Stomach (tissue), 9 donors: ENCODE measurements around the gene RAB32. TPM values are rescaled to one million over a fixed set of nuclear protein-coding genes. Genes with fewer than 3 reads are reported as not detected.

Source experiments
- DNase-seq, 2 donors: peaks; one replicate each; pipeline versions ENCODE4 v3.0.0 to v3.0.0-alpha.2; 2013 to 2019
- H3K27ac ChIP-seq, 5 donors: fragments of 200-600 bp in 4 of 5; sonication (generic) in 4 of 5; one replicate each; pipeline ENCODE4 v1.5.1; 2013 to 2019; ENCODE audit warnings: mild to moderate bottlenecking in 1 of 5, moderate library complexity in 1 of 5
- H3K27me3 ChIP-seq, 3 donors: fragments of 200-600 bp; sonication (generic); one replicate each; pipeline ENCODE4 v1.5.1; 2017 to 2019; ENCODE audit warnings: mixed run types in 1 of 3
- H3K36me3 ChIP-seq, 4 donors: fragments of 200-600 bp; sonication (generic); 1 replicate in 3 of 4; 2 replicates in 1 of 4; pipeline ENCODE4 v1.5.1; 2016 to 2019
- H3K4me1 ChIP-seq, 4 donors: fragments of 200-600 bp; sonication (generic); one replicate each; pipeline ENCODE4 v1.5.1; 2016 to 2019
- H3K4me3 ChIP-seq, 4 donors: fragments of 200-600 bp; sonication (generic) in 3 of 4; one replicate each; pipeline ENCODE4 v1.5.1; 2016 to 2019; ENCODE audit warnings: mild to moderate bottlenecking in 1 of 4
- H3K9me3 ChIP-seq, 4 donors: fragments of 200-600 bp; sonication (generic); one replicate each; pipeline ENCODE4 v1.5.1; 2016 to 2019
- CTCF ChIP-seq, 7 experiments: fragments of 450-650 bp in 4 of 7; fragments of 200-600 bp in 3 of 7; sonication (generic) in 3 of 7; IDR thresholded peaks; one replicate each; pipeline ENCODE4 v1.5.1; 2016 to 2019; ENCODE audit warnings: antibody characterized with exemption in 7 of 7, control low read depth in 2 of 7, mild to moderate bottlenecking in 1 of 7
- EP300 ChIP-seq: sonication (generic); formaldehyde crosslinking; IDR thresholded peaks from one replicate; pipeline ENCODE4 v1.6.1; 2017; ENCODE audit warnings: antibody characterized with exemption
- POLR2A ChIP-seq, 4 donors: fragments of 450-650 bp; IDR thresholded peaks; one replicate each; pipeline ENCODE4 v1.6.1; 2016; ENCODE audit warnings: antibody characterized with exemption in 4 of 4, control low read depth in 2 of 4, mild to moderate bottlenecking in 1 of 4, moderate library complexity in 1 of 4
- POLR2AphosphoS5 ChIP-seq, 3 donors: sonication (generic); formaldehyde crosslinking; IDR thresholded peaks; one replicate each; pipeline ENCODE4 v1.6.1; 2016; ENCODE audit warnings: antibody characterized with exemption in 3 of 3
- WGBS, 5 donors: extraction: QIAGEN DNeasy Blood & Tissue Kit in 3 of 5; methylation state at CpG; one replicate each; pipeline versions ENCODE4 v1.1.5 to v1.1.7; 2013 to 2018; 5-methylcytosine and 5-hydroxymethylcytosine counted together
- intact Hi-C: fragments of 100-400 bp; cut with DNase I; formaldehyde crosslinking; loops from one replicate; pipeline ENCODE4 v1.15.1; 2023; ENCODE audit warnings: low total_unique reads
- polyA plus RNA-seq, 3 donors: library from polyadenylated mRNA; stranded (reverse); fragments of 200-250 nt; gene quantifications; one replicate each; pipeline ENCODE4 v1.2.3, GENCODE V29; 2013
- total RNA-seq, 5 donors: library from RNA; depleted of rRNA; stranded (reverse); fragments of >200 nt; gene quantifications; one replicate each; pipeline versions ENCODE4 v1.1.0 to v1.2.3, GENCODE V29; 2014 to 2016
- donor health status: healthy with polysubstance abuse.
- donor health status: Bipolar disorder and iron deficiency.
- donor health status: healthy.

Gene RAB32
- total and polyA plus RNA-seq, 8 donors: 3.5 to 46.6 (median 12.1) TPM

- H3K9me3 ChIP-seq: no peaks in the 10 kb centered on the region
- H3K36me3 ChIP-seq: no peaks in the 10 kb centered on the region
- no peak overlapping the region for H3K4me3 ChIP-seq
- no peak for DNase-seq
- intact Hi-C loops: no loop called here
- H3K4me1 ChIP-seq: no peaks in the 10 kb centered on the region
- H3K27ac ChIP-seq: no peak overlapping the region
- no peaks in the 10 kb centered on the region for H3K27me3 ChIP-seq
- TF ChIP-seq POLR2A (IDR thresholded peaks at IDR 0.05) (no peak), EP300 (no peak), POLR2AphosphoS5 (IDR thresholded peaks at IDR 0.05) (no peak), CTCF (IDR thresholded peaks at IDR 0.05) (no peak)
Observed at GRCh38 chr6:146592451-146592850, 48.8 kb downstream of the RAB32 start.

GRCh38 chr6:146593986-146594385, 50.4 kb downstream of the RAB32 start:
- Histone ChIP-seq H3K27ac (no peak overlapping the region), H3K36me3 (no peaks in the 10 kb centered on the region), H3K27me3 (no peaks in the 10 kb centered on the region), H3K4me3 (no peak overlapping the region), H3K9me3 (no peaks in the 10 kb centered on the region), H3K4me1 (peaks cover 0 to 9% (median 5%) of the 10 kb centered on the region in 4 donors)
- DNase-seq: no peak
- no peak for TF ChIP-seq EP300
- no peak for TF ChIP-seq POLR2AphosphoS5 (IDR thresholded peaks at IDR 0.05)
- no peak for TF ChIP-seq CTCF (IDR thresholded peaks at IDR 0.05)
- TF ChIP-seq POLR2A (IDR thresholded peaks at IDR 0.05): no peak
- 45 to 87% (median 80%) methylated on average over 2 of the region's 2 CpGs for WGBS, 5 donors
- intact Hi-C loops: no loop called here

- intact Hi-C loops: no loop called here
- Histone ChIP-seq H3K27ac (no peak overlapping the region), H3K9me3 (no peaks in the 10 kb centered on the region), H3K27me3 (no peaks in the 10 kb centered on the region), H3K4me3 (no peak overlapping the region), H3K36me3 (no peaks in the 10 kb centered on the region), H3K4me1 (peaks cover 0 to 12% (median 9%) of the 10 kb centered on the region in 4 donors)
- 55 to 81% (median 61%) methylated on average over 1 of the region's 1 CpG for WGBS, 5 donors
- no peak for DNase-seq
- TF ChIP-seq EP300 (no peak), POLR2A (IDR thresholded peaks at IDR 0.05) (no peak), CTCF (IDR thresholded peaks at IDR 0.05) (no peak), POLR2AphosphoS5 (IDR thresholded peaks at IDR 0.05) (no peak)
Observed at GRCh38 chr6:146594495-146594894, 50.9 kb downstream of the RAB32 start.

GRCh38 chr6:146595972-146596731, 52.5 kb downstream of the RAB32 start:
- no peak for TF ChIP-seq POLR2A (IDR thresholded peaks at IDR 0.05)
- TF ChIP-seq CTCF (IDR thresholded peaks at IDR 0.05): no peak
- TF ChIP-seq POLR2AphosphoS5 (IDR thresholded peaks at IDR 0.05): no peak
- TF ChIP-seq EP300: no peak
- WGBS, 5 donors: 27 to 51% (median 32%) methylated on average over 2 of the region's 2 CpGs
- Histone ChIP-seq H3K4me1 (peaks cover 0 to 12% (median 9%) of the 10 kb centered on the region in 4 donors), H3K4me3 (no peak overlapping the region), H3K27ac (no peak overlapping the region), H3K36me3 (no peaks in the 10 kb centered on the region), H3K27me3 (no peaks in the 10 kb centered on the region), H3K9me3 (no peaks in the 10 kb centered on the region)
- intact Hi-C loops: no loop called here
- DNase-seq: peak in 1 of 2 donors; percentile 40
